Effector memory CD8-positive, alpha-beta T cell (primary cell): Measurements from ENCODE around the gene FBXO46.

ENCODE experiments used
- ATAC-seq: fragments of 150-1000 bp; cut with Tn5 transposase; replicated peaks from 2 replicates; pipeline ENCODE4 v1.10.0; 2021; ENCODE audit warnings: mild to moderate bottlenecking, moderate library complexity
- DNase-seq, 3 experiments: peaks; one replicate each; pipeline ENCODE4 v3.0.0; 2021
- H3K27ac Mint-ChIP-seq, 2 donors: one replicate each; pipeline ENCODE4 v1.8.0; 2022; ENCODE audit warnings: mild to moderate bottlenecking in 2 of 2, mixed read lengths in 2 of 2, moderate library complexity in 2 of 2
- H3K27me3 Mint-ChIP-seq, 2 donors: one replicate each; pipeline ENCODE4 v1.8.0; 2022; ENCODE audit warnings: mixed read lengths in 2 of 2
- H3K36me3 Mint-ChIP-seq: one replicate; pipeline ENCODE4 v1.8.0; 2022; ENCODE audit warnings: mild to moderate bottlenecking, moderate library complexity, mixed read lengths; ENCODE audit not compliant: insufficient read depth
- H3K4me1 Mint-ChIP-seq, 2 donors: one replicate each; pipeline ENCODE4 v1.8.0; 2022; ENCODE audit warnings: low read depth in 2 of 2, mixed read lengths in 2 of 2
- H3K4me3 Mint-ChIP-seq, 2 donors: one replicate each; pipeline ENCODE4 v1.8.0; 2022; ENCODE audit warnings: mild to moderate bottlenecking in 2 of 2, mixed read lengths in 2 of 2, moderate library complexity in 2 of 2
- H3K9me3 Mint-ChIP-seq, 2 donors: one replicate each; pipeline ENCODE4 v1.8.0; 2022; ENCODE audit warnings: mixed read lengths in 2 of 2

Gene FBXO46

DNA sequence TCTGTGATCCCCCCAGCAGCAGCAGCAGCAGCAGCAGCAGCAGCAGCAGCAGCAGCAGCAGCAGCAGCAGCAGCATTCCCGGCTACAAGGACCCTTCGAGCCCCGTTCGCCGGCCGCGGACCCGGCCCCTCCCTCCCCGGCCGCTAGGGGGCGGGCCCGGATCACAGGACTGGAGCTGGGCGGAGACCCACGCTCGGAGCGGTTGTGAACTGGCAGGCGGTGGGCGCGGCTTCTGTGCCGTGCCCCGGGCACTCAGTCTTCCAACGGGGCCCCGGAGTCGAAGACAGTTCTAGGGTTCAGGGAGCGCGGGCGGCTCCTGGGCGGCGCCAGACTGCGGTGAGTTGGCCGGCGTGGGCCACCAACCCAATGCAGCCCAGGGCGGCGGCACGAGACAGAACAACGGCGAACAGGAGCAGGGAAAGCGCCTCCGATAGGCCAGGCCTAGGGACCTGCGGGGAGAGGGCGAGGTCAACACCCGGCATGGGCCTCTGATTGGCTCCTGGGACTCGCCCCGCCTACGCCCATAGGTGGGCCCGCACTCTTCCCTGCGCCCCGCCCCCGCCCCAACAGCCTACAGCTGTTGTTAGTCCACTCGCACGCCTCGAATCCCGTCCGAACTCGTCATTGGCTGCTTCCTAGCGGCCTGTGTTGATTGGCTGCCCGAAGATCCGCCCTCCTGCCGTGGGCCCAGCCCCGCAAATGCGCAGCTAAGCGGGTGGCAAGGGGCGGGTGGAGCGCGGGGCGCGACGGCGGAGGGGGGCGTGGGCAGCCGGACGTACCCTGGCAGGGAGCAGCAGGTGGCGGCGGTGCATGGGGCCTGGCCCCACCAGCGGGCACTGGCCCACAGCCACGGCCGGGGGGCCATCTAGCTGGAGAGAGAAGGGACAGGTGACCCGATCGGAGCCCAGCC, 39.8 kb upstream of the FBXO46 start:
- Mint-ChIP-seq H3K4me1 (peaks cover 14 to 24% of the 10 kb centered on the region in 2 donors), H3K27ac (peak overlapping the region; percentile 88), H3K9me3 (no peaks in the 10 kb centered on the region), H3K27me3 (peaks cover 0 to 20% of the 10 kb centered on the region in 2 donors), H3K4me3 (peak overlapping the region; percentile 86 to 91), H3K36me3 (peaks cover 24% of the 10 kb centered on the region)
- ATAC-seq (peak; percentile 73), DNase-seq (peak; percentile 87 to 91 (median 90))

DNA sequence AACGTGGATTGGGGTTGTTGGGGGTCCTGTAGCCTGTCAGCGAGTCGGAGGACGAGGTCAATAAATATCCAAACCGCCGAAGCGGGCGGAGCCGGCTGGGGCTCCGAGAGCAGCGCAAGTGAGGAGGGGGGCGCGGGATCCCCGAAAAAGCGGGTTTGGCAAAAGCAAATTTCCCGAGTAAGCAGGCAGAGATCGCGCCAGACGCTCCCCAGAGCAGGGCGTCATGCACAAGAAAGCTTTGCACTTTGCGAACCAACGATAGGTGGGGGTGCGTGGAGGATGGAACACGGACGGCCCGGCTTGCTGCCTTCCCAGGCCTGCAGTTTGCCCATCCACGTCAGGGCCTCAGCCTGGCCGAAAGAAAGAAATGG, 39.1 kb upstream of the FBXO46 start:
- H3K9me3 Mint-ChIP-seq = no peaks in the 10 kb centered on the region
- peaks cover 3 to 26% of the 10 kb centered on the region in 2 donors for H3K27me3 Mint-ChIP-seq
- ATAC-seq (peak; percentile 55), DNase-seq (peak in 2 of 3 experiments; percentile 62 to 67)
- H3K27ac Mint-ChIP-seq = peak overlapping the region; percentile 88
- peaks cover 14 to 24% of the 10 kb centered on the region in 2 donors for H3K4me1 Mint-ChIP-seq
- H3K36me3 Mint-ChIP-seq = peaks cover 24% of the 10 kb centered on the region
- peak overlapping the region; percentile 86 to 91 for H3K4me3 Mint-ChIP-seq

DNA sequence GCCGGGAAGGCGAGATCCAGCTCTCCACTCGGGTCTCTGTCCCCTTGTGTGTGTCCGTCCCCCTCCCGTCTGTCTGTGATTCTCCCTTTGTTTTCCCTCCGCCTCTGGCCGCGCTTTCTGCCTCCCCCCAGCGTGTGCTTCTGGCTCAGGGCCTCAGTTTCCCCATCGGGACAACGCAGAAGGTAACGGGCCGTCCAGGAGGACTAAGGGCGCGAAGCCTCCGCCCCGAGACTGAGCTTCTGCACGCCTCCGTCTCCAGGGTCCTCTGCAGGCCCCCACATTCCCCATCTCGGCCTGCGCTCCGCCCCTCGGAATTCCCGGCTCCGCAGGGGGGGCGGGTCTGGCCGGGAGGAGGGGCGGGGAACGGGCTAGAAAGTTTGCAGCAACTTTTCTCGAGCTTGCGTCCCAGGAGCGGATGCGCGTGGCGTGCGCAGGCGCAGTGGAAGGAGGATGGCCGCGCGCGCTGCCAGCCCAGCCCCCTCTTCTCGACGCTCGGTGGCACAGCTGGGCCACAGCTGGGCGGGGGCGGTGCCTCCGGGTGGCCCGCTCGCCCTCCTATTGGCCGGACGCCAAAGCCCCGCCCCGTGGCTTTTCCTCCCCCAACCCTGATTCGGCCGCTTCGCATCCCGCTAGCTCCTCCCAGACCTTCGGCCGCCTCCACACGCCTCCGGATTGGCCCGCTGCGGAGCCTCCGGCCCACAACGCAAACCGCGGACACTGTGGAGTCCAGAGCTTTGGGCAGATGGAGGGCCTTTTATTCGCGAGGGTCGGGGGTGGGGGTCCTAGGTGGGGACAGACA, 38.5 kb upstream of the FBXO46 start, which contains the start of gene SIX5:
SIX5 (minus strand) TSS at position 269 of the 799 bp plus-strand sequence. CDS start 408 bp downstream, outside the sequence.
- peak; percentile 67 for ATAC-seq
- no peaks in the 10 kb centered on the region for H3K9me3 Mint-ChIP-seq
- H3K4me3 Mint-ChIP-seq = peak within 1 kb of the TSS; percentile 86 to 91
- peak within 1 kb of the TSS; percentile 88 for H3K27ac Mint-ChIP-seq
- H3K36me3 Mint-ChIP-seq = peaks cover 24% of the 10 kb centered on the region
- H3K27me3 Mint-ChIP-seq = peaks cover 5 to 32% of the 10 kb centered on the region in 2 donors
- H3K4me1 Mint-ChIP-seq = peaks cover 14 to 24% of the 10 kb centered on the region in 2 donors
- DNase-seq = peak; percentile 91 to 94 (median 94)

DNA sequence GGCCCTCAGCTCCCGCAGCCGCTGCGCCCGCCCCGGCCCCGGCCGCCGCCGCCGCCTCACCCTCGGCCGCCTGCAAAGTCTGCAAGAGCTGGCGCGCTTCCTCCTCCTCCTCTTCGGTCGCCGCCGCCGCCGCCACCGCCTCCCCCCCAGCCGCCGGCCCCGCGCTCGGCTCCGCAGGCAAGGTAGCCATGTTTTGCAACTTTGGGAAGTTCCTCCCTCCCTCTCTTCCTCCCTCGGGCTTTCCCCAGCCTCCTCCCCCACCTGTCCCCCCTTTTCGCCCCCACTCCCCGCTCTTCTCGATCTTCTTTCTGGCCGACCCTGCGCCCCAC, 37.9 kb upstream of the FBXO46 start:
- ATAC-seq = no peak
- Mint-ChIP-seq H3K27ac (peak overlapping the region; percentile 88), H3K36me3 (peaks cover 24% of the 10 kb centered on the region), H3K4me1 (peaks cover 14 to 24% of the 10 kb centered on the region in 2 donors), H3K4me3 (peak overlapping the region; percentile 86 to 91), H3K9me3 (no peaks in the 10 kb centered on the region), H3K27me3 (peaks cover 5 to 32% of the 10 kb centered on the region in 2 donors)
- peak in 2 of 3 experiments; percentile 23 to 37 for DNase-seq

DNA sequence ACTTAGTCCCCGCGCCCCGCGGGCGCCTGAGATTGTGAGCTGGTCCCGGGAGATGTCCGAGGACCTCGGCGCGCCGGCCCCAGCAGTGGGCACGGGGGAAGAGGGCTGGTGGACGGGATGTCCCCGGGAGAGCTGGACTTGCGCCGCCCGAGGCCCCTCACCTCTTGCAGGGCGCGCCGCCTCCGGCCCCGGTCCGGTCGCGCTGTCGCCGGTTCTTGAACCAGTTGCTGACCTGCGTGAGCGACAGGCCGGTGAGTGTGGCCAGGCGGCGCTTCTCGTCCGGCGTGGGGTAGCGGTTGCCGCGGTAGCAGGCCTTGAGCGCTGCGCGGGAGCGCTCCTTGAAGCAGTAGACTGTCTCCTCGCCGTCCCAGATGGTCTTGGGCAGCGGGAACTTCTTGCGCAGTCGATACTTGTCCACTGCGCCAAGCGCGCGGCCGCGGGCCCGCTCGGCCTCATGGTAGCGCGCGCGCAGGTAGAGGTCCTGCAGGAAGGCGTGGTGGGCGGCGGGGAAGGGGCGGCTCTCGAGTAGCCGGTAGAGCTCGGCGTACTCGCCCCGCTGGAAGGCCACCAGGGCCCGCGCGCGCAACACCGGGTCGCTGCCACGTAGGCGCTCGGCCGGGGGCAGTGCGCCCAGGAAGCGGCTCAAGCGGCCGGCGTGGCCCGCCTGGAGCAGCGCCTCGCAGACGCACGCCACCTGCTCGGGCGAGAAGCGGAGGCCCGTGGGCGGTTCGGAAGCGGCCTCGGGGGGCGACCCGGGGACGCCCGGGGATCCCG, 37.4 kb upstream of the FBXO46 start:
- DNase-seq = peak in 1 of 3 experiments; percentile 24
- Mint-ChIP-seq H3K9me3 (no peaks in the 10 kb centered on the region), H3K4me3 (peak overlapping the region; percentile 74 to 86), H3K27me3 (peaks cover 5 to 32% of the 10 kb centered on the region in 2 donors), H3K4me1 (peaks cover 14 to 24% of the 10 kb centered on the region in 2 donors), H3K27ac (no peak overlapping the region), H3K36me3 (peaks cover 22% of the 10 kb centered on the region)
- no peak for ATAC-seq

DNA sequence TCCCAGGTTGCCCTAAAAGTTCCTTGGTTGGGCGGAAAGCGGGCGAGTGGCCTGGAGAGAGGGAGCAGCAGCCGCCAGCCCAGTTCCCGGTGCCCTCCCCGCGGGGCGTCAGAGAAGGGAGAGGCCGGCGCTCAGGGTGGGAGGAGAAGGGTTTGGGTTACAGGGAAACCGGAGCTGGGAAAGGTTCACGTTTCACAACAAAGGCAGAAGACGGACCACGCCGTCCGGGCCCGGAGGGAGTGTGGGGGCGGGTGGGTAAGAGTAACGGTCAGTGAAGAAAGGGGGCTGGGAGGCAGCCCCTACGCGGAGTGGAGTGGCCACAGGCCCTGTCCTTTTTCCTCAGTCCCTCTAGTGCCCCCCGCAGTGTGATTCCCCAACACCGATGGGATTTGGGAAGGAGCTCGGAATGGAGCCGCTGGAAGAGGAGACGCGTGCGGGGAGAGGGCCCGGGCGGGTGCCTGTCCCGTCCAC, 36.7 kb upstream of the FBXO46 start:
- Mint-ChIP-seq H3K36me3 (peaks cover 21% of the 10 kb centered on the region), H3K27me3 (peaks cover 5 to 34% of the 10 kb centered on the region in 2 donors), H3K4me1 (peaks cover 14 to 24% of the 10 kb centered on the region in 2 donors), H3K4me3 (peak overlapping the region; percentile 65 to 74), H3K9me3 (no peaks in the 10 kb centered on the region), H3K27ac (no peak overlapping the region)
- DNase-seq (no peak), ATAC-seq (no peak)

DNA sequence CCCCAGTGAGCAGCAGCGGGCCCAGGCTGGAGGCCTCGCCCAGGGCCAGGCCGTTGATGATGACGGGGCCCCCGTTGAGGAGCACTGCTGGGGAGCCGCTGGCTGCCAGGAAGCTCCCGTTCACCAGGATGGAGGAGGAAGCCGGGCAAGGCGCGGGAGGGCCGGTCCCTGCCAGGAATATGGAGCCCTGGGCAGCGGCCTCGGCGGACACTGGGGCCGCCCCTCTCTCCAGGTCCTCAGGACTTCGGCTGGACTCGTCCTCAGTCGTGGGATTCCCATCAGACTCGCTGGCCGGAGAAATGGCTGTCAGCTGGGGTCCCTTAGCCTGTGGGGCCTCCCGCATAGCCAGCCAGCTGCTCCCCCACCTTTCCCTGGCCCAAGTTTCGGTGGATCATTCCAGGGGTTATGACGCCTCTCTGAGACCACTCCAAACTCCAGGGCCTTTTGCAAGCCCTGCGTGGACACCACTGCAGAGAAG, 36.2 kb upstream of the FBXO46 start:
- ATAC-seq = no peak
- Mint-ChIP-seq H3K4me3 (peak overlapping the region; percentile 65 to 74), H3K27me3 (peaks cover 5 to 39% of the 10 kb centered on the region in 2 donors), H3K4me1 (peaks cover 14 to 20% of the 10 kb centered on the region in 2 donors), H3K9me3 (no peaks in the 10 kb centered on the region), H3K36me3 (peaks cover 21% of the 10 kb centered on the region), H3K27ac (no peak overlapping the region)
- no peak for DNase-seq

DNA sequence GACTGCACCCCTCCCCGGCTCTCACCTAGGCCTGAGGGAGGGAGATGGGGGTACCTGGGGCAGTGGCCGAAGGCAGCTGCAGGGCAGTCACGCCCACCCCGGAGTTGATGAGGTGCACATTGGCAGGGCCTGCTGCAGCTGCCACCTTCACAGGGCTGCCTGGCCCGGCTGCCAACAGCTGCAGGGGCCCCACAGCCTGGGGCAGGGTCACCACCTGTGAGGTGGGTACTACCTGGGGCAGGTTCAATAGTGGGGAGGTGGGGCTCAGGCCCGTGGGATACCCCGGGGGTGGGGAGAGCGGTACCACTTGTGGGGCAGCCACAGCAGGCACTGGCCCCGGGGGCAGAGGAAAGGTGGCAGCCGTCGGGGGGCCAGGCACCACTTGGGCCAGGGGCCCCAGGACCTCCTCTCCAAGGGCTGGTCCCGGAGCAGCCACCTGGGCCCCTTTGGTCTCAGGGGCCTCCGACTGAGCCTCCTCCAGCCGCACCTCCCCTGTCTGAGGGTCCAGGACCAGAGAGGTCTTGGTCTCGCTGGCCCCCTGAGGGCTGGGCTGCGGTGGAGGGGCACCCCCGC, 35.7 kb upstream of the FBXO46 start:
- H3K4me1 Mint-ChIP-seq = peaks cover 14 to 20% of the 10 kb centered on the region in 2 donors
- H3K27ac Mint-ChIP-seq = no peak overlapping the region
- no peaks in the 10 kb centered on the region for H3K9me3 Mint-ChIP-seq
- DNase-seq (no peak), ATAC-seq (no peak)
- no peak overlapping the region for H3K4me3 Mint-ChIP-seq
- peaks cover 21% of the 10 kb centered on the region for H3K36me3 Mint-ChIP-seq
- peaks cover 5 to 42% of the 10 kb centered on the region in 2 donors for H3K27me3 Mint-ChIP-seq

DNA sequence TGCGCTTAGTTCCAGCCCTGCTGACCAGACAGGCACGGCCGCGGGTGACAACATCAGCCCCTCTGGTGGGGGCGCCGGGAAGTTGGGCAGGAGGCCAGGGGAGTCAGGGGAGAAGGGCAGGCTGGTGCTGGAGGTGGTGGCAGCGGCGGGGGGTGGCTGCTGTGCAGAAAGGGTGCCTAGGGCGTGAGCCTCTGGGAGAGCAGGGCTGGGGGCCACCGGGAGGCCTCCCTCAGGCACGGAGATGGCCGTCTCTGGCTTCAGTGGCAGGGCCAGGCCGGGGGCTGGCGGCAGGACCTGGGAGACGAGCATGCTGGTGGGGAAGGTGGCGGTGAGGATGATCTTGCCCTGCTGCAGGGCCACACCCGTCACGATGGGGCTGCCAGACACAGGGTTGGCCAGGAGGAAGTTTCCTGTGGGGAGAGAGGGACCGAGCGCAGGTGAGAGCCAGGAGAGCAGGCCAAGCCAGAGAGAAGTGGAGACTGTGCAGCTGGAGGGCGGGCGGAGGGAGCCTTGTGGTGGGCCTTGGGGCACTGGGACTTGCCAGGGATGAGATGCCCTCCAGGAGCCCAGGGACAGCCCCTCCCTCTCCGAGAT, 35.1 kb upstream of the FBXO46 start:
- Mint-ChIP-seq H3K27ac (no peak overlapping the region), H3K36me3 (peaks cover 16% of the 10 kb centered on the region), H3K4me1 (peaks cover 10 to 14% of the 10 kb centered on the region in 2 donors), H3K27me3 (peaks cover 5 to 42% of the 10 kb centered on the region in 2 donors), H3K9me3 (no peaks in the 10 kb centered on the region), H3K4me3 (no peak overlapping the region)
- no peak for DNase-seq
- ATAC-seq = no peak

DNA sequence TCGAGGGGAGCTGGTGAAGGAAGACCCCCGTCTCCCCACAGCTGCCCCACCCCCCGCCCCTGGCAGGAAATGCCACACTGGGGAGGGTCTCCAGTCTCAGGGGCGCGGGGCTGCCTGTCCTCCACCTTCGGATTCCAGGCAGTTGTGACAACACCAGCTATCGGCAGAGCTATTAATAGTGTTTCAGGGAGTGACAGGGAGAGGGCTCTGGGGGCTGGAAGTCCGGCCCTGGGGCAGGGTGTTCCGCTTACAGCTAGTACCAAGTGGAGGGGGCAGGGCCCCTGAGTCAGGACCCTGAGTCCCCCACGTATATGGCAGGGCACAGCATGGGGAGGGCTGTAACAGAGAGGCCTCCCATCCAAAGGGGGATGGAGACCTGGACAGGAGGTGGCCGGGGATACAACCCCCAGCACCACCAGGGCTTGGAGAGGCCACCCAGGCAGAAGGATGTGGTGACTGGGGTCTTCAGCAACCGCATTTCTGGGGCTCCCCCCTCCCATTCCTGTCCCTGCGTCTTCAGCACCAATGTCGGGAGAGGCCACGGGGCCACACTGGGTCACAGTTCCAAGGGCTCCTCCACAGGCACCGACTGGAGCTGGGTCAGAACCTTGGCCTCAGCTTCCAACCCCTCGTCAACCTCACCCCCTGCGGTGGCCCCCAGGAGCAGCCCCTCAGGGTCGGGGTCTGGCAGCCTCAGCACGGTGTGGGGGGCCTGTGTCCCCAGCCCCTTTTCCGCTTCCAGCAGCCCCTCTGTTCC, 34.4 kb upstream of the FBXO46 start:
- peaks cover 5 to 42% of the 10 kb centered on the region in 2 donors for H3K27me3 Mint-ChIP-seq
- H3K4me3 Mint-ChIP-seq = no peak overlapping the region
- peaks cover 8% of the 10 kb centered on the region in 2 donors for H3K4me1 Mint-ChIP-seq
- H3K9me3 Mint-ChIP-seq = no peaks in the 10 kb centered on the region
- no peak for ATAC-seq
- H3K27ac Mint-ChIP-seq = no peak overlapping the region
- peaks cover 13% of the 10 kb centered on the region for H3K36me3 Mint-ChIP-seq
- DNase-seq = no peak

DNA sequence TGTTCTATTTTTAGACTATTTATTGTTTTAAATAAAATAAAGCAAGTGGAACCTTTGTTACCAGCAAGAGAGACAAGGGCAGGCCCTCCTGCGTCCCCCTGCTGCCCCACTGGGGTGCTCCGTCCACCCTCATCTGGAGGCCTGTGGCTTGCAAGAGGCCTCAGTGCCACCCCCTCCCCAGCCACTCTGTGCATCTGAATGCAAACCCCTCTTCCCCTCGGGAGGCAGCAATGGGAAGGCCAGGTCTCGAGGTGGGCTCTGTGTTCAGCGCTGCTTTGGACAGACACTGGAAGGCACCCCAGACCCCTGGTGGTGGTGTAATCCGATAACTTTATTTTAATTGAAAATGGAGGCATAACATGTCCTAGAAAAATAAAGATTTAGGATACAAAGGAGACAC, 33.8 kb upstream of the FBXO46 start:
- Mint-ChIP-seq H3K27ac (no peak overlapping the region), H3K27me3 (peaks cover 5 to 47% of the 10 kb centered on the region in 2 donors), H3K4me1 (peaks cover 3 to 4% of the 10 kb centered on the region in 2 donors), H3K4me3 (no peak overlapping the region), H3K9me3 (no peaks in the 10 kb centered on the region), H3K36me3 (peaks cover 9% of the 10 kb centered on the region)
- DNase-seq (no peak), ATAC-seq (no peak)
